Common myeloid progenitor, CD34-positive (primary cell): Measurements from ENCODE around the gene TMEM208.

Source experiments
- CTCF ChIA-PET: fragments of 350-600 bp; sonication (Branson Sonifier 250); formaldehyde crosslinking; loops from one replicate; lab custom pipeline; 2021; ENCODE audit warnings: antibody characterized with exemption; lab: Charles Lee
- POLR2A ChIA-PET: fragments of 350-600 bp; sonication (Branson Sonifier 250); formaldehyde crosslinking; loops from one replicate; lab custom pipeline; 2021; ENCODE audit warnings: antibody characterized with exemption; lab: Charles Lee
- DNase-seq, 3 donors: peaks; one replicate each; pipeline versions ENCODE4 v3.0.0 to v3.0.0-alpha.2; 2013
- H3K27ac ChIP-seq, 2 experiments: 1 replicate in 1 of 2; 2 replicates in 1 of 2; pipeline ENCODE4 v1.7.0; 2013; ENCODE audit warnings: inconsistent platforms in 2 of 2, low read length in 2 of 2, mild to moderate bottlenecking in 2 of 2, low read depth in 1 of 2, moderate library complexity in 1 of 2; ENCODE audit not compliant: severe bottlenecking in 2 of 2, insufficient read depth in 1 of 2, poor library complexity in 1 of 2
- H3K27me3 ChIP-seq, 5 experiments: replicated peaks in 2 of 5; 1 replicate in 3 of 5; 2 replicates in 2 of 5; pipeline versions ENCODE4 v1.6.1 to v1.7.0; 2013; ENCODE audit warnings: low read length in 4 of 5, mild to moderate bottlenecking in 2 of 5, moderate library complexity in 2 of 5, inconsistent platforms in 1 of 5; ENCODE audit not compliant: insufficient read depth in 5 of 5, control insufficient read depth in 4 of 5
- H3K36me3 ChIP-seq, 4 experiments: 1 replicate in 2 of 4; 2 replicates in 2 of 4; pipeline versions ENCODE4 v1.6.1 to v1.7.0; 2013; ENCODE audit warnings: low read length in 3 of 4, control low read depth in 1 of 4, mild to moderate bottlenecking in 1 of 4; ENCODE audit not compliant: control insufficient read depth in 4 of 4, insufficient read depth in 4 of 4
- H3K4me1 ChIP-seq, 4 experiments: 1 replicate in 3 of 4; 2 replicates in 1 of 4; pipeline versions ENCODE4 v1.6.1 to v1.7.1; 2013; ENCODE audit warnings: low read length in 3 of 4, mild to moderate bottlenecking in 3 of 4, control low read depth in 1 of 4, inconsistent platforms in 1 of 4, moderate library complexity in 1 of 4; ENCODE audit not compliant: control insufficient read depth in 4 of 4, insufficient read depth in 4 of 4; ENCODE audit errors: control extremely low read depth in 1 of 4
- H3K4me3 ChIP-seq, 7 experiments: 1 replicate in 4 of 7; 2 replicates in 3 of 7; pipeline versions ENCODE4 v1.5.1 to v1.7.0; 2013; ENCODE audit warnings: mild to moderate bottlenecking in 7 of 7, low read length in 6 of 7, moderate library complexity in 6 of 7, inconsistent platforms in 2 of 7, low read depth in 2 of 7, control low read depth in 1 of 7; ENCODE audit not compliant: insufficient read depth in 4 of 7, control insufficient read depth in 1 of 7; ENCODE audit errors: extremely low read depth in 1 of 7
- H3K9me3 ChIP-seq, 5 experiments: 1 replicate in 4 of 5; 2 replicates in 1 of 5; pipeline versions ENCODE4 v1.6.1 to v1.7.1; 2013; ENCODE audit warnings: low read length in 4 of 5, mild to moderate bottlenecking in 2 of 5, inconsistent platforms in 1 of 5, low read depth in 1 of 5, moderate library complexity in 1 of 5; ENCODE audit not compliant: control insufficient read depth in 4 of 5, insufficient read depth in 2 of 5; ENCODE audit errors: control extremely low read depth in 1 of 5
- WGBS: methylation state at CpG from one replicate; pipeline ENCODE4 v1.1.5; 2013; ENCODE audit not compliant: insufficient coverage; 5-methylcytosine and 5-hydroxymethylcytosine counted together

Gene TMEM208

DNA sequence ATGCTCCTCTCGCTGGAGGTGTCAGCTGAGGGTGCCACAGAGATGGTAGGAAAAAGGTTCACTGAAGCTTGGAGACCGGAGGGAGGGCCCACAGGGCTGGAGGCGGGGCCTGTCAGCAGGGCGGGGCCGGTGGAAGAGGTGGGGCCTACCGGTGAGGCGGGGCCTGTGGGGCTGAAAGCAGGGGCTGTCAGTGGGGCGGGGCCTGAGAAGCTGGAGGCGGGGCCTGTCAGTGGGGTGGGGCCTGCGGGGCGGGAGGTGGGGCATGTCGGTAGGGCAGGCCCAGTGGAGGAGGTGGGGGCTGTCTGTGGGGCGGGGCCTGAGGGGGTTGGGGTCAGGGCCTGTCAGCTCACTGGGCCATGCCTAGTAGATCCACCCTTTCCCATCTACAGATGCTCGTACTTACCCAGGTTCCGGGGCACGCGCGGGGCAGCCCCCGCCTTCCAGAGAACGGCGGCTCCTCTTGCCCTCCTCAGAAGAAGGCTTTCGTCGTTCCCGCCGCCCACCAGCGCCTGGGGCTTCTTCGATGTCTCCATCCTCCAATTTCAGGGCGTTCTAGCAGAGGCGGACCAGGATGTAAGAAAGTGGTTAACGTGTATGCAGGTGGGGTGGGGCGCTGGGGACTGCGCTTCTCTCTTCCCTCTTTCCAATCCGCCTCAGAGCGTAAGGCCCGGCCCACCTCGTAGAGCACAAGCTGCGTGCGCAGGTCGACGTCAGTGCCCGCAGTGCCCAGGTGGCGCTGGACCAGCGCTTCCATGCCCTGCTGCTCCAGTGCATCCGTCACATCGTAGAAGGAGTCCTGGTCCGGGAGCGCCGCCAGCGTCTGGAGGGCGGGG, 9.8 kb downstream of the TMEM208 start:
- peak; percentile 67 to 80 (median 75) for DNase-seq
- H3K36me3 ChIP-seq, result peaks cover 17 to 74% (median 51%) of the 10 kb centered on the region in 4 experiments
- CTCF ChIA-PET, result interaction anchor here (0.9 to 10.7 kb wide), 4 partner anchors 9 to 43 kb away, joined by 3 to 108 read pairs (median 6); partner anchors contain the start of genes FHOD1, SLC9A5 and TMEM208
- WGBS, result 95% methylated on average over 30 of the region's 50 CpGs
- POLR2A ChIA-PET, result interaction anchor here (1.9 kb wide), 1 partner anchor 9 kb away, joined by 5 read pairs; no protein-coding TSS in a partner anchor
- no peaks in the 10 kb centered on the region for H3K9me3 ChIP-seq
- no peaks in the 10 kb centered on the region for H3K27me3 ChIP-seq
- peaks cover 0 to 14% (median 6%) of the 10 kb centered on the region in 4 experiments for H3K4me1 ChIP-seq
- no peak overlapping the region for H3K27ac ChIP-seq
- H3K4me3 ChIP-seq, result no peak overlapping the region

DNA sequence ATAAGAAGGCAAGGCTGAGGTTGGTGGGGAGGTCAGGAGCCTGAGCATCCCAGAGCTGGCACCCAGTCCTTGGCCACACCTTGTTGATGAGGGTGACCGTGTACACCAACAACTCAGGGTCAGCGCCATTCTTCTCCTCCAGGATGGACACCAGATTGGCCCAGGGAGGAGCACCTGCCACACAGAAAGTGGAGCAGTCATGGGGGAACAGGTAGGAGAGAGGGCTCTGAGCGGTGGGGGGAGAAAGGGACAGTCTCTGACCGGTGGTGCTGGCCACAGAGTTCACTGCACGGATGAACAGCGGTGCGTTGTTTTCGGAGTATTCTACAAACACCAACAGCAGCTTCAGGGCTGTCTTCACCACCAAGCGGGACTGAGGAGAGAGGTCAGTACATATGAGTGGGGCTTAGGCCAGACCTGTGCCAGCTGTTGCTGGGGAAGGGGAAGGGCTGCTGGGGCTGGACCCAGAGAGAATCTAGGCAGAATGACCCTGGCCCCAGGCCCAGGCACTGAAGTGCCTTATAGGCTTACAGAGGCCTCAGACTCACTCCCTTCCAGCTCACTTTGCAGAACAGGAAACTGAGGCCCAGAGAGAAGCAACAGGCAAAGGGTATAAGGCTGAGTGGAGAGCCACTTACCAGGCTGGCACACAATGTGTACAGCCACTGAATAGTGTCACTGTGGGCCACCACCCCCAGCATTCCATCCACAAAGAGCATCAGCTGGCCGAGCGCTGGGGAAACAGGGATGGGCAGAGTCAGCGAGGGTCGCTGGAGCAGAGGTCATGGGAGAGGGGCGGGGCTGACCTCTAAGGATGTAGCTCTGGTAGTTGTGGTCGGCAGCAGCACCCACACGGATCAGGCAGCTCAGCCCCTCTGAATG, 10.7 kb downstream of the TMEM208 start:
- CTCF ChIA-PET, result interaction anchor here (1.0 to 2.3 kb wide), 3 partner anchors 8 to 10 kb away, joined by 3 to 9 read pairs (median 9); partner anchors contain the start of genes FHOD1, SLC9A5 and TMEM208
- Histone ChIP-seq H3K36me3 (peaks cover 17 to 73% (median 49%) of the 10 kb centered on the region in 4 experiments), H3K27me3 (no peaks in the 10 kb centered on the region)

DNA sequence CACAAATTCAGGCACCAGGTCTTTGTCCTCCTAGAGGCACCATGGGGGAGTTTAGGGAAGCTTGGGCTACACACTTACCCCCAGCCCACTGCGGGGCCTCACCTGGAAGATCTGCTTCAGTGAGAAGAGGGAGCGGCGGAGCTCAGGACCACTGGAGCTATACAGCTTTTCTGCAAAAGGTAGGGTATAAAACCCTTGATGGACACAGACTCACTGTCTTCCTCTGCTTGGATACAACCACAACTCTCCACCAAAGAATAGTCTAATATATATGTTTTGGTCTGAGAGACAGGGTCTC, 11.3 kb downstream of the TMEM208 start:
- peaks cover 17 to 75% (median 47%) of the 10 kb centered on the region in 4 experiments for H3K36me3 ChIP-seq
- whole genome bisulfite sequencing, result no CpG with 5 or more reads among the region's 3 CpGs
- POLR2A ChIA-PET, result interaction anchor here (1.9 kb wide), 2 partner anchors 8 to 11 kb away, joined by 5 read pairs; partner anchors contain the start of gene TMEM208

More for the DNA sequence above, 10.7 kb downstream of the TMEM208 start:
- H3K4me3 ChIP-seq, result no peak overlapping the region
- peaks cover under 1 to 22% (median 11%) of the 10 kb centered on the region in 4 experiments for H3K4me1 ChIP-seq
- H3K9me3 ChIP-seq, result no peaks in the 10 kb centered on the region
- POLR2A ChIA-PET, result interaction anchor here (1.9 kb wide), 2 partner anchors 8 to 10 kb away, joined by 5 read pairs; partner anchors contain the start of gene TMEM208
- DNase-seq, result no peak
- no peak overlapping the region for H3K27ac ChIP-seq
- 94% methylated on average over 12 of the region's 16 CpGs for WGBS

DNA sequence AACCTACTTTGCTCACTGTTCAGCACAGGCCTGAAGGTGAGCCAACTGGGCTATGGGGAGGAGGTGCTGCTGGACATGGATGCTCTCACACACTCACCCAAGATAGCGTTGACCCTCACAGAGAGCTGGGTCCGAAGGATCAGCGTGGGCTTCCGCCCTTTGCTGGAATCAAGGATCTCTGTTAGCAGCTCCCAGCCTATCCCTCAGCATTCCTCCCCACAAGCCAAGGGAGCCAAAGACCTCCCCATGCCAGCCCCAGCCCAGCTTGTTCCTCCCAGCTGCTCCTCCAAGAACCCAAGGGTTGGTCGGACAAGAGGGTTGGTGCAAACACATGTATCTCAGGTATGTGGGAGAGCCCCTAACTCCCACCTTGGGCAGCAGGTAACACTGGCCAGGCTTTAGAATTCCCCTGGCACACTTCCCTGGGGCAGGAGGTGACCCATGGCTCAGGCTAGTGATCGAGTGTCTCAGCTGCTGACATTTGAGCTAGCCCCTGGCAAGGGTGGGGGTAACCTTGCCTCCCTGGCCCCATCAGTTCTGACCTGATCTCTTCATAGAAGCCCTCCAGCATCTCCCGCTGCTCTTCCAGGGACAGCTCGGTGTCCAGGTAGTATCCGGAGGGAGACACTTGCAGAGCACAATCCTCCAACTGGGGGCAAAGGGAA, 12.0 kb downstream of the TMEM208 start:
- Histone ChIP-seq H3K27me3 (no peaks in the 10 kb centered on the region), H3K36me3 (peaks cover 17 to 69% (median 42%) of the 10 kb centered on the region in 4 experiments), H3K4me3 (no peak overlapping the region), H3K27ac (no peak overlapping the region), H3K9me3 (no peaks in the 10 kb centered on the region), H3K4me1 (peaks cover 12 to 33% (median 22%) of the 10 kb centered on the region in 4 experiments)
- CTCF ChIA-PET, result interaction anchor here (0.6 to 2.5 kb wide), 8 partner anchors 8 to 54 kb away, joined by 3 to 9 read pairs (median 5); partner anchors contain the start of genes FHOD1, SLC9A5 and TMEM208
- POLR2A ChIA-PET, result interaction anchor here (1.9 kb wide), 1 partner anchor 12 kb away, joined by 5 read pairs; the partner anchor contains the start of gene TMEM208
- DNase-seq, result no peak
- 98% methylated on average over 7 of the region's 9 CpGs for WGBS

More for the DNA sequence above, 11.3 kb downstream of the TMEM208 start:
- Histone ChIP-seq H3K27ac (no peak overlapping the region), H3K4me3 (no peak overlapping the region), H3K9me3 (no peaks in the 10 kb centered on the region), H3K4me1 (peaks cover 7 to 26% (median 15%) of the 10 kb centered on the region in 4 experiments), H3K27me3 (no peaks in the 10 kb centered on the region)
- DNase-seq, result no peak
- CTCF ChIA-PET, result interaction anchor here (1.0 to 2.3 kb wide), 3 partner anchors 9 to 10 kb away, joined by 3 to 9 read pairs (median 9); partner anchors contain the start of genes FHOD1, SLC9A5 and TMEM208

DNA sequence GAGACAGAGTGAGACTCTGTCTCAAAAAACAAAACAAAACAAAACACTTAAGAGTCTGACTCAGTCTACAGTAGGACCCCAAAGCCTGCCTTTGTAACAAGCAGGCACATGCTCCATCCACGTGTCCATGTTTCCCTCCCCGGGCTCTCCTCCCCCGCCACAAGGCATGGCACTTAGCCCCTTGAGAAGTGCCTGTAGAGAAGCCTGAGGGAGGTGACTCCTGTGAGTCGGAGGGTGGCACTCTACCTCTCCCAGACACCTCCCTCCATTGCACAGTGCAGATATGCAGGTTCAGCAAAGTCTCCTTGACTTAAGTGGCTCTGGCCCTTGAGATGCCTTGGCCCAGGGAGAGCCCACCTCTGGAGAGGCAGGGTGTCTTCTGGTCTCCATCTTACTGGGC, 13.6 kb downstream of the TMEM208 start:
- Histone ChIP-seq H3K4me1 (peaks cover 14 to 49% (median 38%) of the 10 kb centered on the region in 4 experiments), H3K27me3 (no peaks in the 10 kb centered on the region), H3K9me3 (no peaks in the 10 kb centered on the region), H3K4me3 (no peak overlapping the region), H3K36me3 (peaks cover 17 to 55% (median 33%) of the 10 kb centered on the region in 4 experiments), H3K27ac (peak overlapping the region in 1 of 2 experiments; percentile 38)
- 89% methylated on average over 3 of the region's 4 CpGs for whole genome bisulfite sequencing
- no peak for DNase-seq
- CTCF ChIA-PET, result interaction anchor here (1.2 to 2.5 kb wide), 3 partner anchors 9 to 20 kb away, joined by 3 to 8 read pairs (median 5); partner anchors contain the start of gene TMEM208
- POLR2A ChIA-PET, result no interaction called here
